Activated naive CD8-positive, alpha-beta T cell treated with anti-CD3 and anti-CD28 coated beads for 36 hours (primary cell): ENCODE measurements around the gene WNK2. TPM values are rescaled to one million over a fixed set of nuclear protein-coding genes. Genes with fewer than 3 reads are reported as not detected.

ENCODE experiments used
- DNase-seq: peaks from one replicate; pipeline ENCODE4 v3.0.0; 2021
- H3K27ac Mint-ChIP-seq: one replicate; pipeline ENCODE4 v1.8.0; 2022; ENCODE audit warnings: mild to moderate bottlenecking, moderate library complexity, mixed read lengths
- H3K27me3 Mint-ChIP-seq: one replicate; pipeline ENCODE4 v1.8.0; 2022; ENCODE audit warnings: mild to moderate bottlenecking, mixed read lengths
- H3K36me3 Mint-ChIP-seq: one replicate; pipeline ENCODE4 v1.8.0; 2021; ENCODE audit warnings: mild to moderate bottlenecking, mixed read lengths
- H3K4me1 Mint-ChIP-seq: one replicate; pipeline ENCODE4 v1.8.0; 2021; ENCODE audit warnings: mixed read lengths
- H3K4me3 Mint-ChIP-seq: one replicate; pipeline ENCODE4 v1.8.0; 2022; ENCODE audit warnings: mild to moderate bottlenecking, moderate library complexity, mixed read lengths
- H3K9me3 Mint-ChIP-seq: one replicate; pipeline ENCODE4 v1.8.0; 2022; ENCODE audit warnings: mixed read lengths
- total RNA-seq, 2 experiments: library from RNA; stranded (reverse); gene quantifications; one replicate each; pipeline ENCODE4 v1.2.3, GENCODE V29; 2021

Gene WNK2
- total RNA-seq, 2 experiments from 2014 or later: 0.88 to 0.89 TPM

DNA sequence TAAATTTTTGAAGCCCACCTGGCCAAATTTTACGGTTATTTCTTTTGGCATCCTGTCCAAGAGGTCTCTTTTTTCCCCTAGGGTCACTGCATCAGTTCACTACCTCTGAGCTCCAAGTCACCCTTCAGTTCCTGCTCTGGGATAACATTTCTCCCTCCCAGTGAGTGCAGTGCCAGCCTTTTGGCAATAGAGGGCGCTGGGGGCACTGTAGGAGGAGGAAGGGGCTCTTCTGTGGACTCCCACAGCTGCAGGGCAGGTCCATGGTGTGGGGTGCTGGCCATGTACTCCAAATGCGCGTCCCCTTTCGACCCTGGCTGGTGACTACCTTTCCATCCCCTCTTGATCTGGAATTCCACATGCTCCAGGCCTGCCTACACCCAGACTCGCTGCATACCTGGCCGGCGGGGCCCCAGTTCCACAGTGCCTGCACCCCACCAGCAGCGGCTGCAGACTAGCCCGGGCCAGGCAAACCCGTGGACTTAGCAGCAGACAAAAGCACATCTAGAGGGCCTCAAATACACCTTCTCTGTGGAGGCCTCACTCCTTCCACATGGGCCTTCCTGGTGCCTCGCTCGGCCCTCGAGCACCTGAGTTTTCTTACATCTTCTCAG, 29.5 kb upstream of the WNK2 start:
- Mint-ChIP-seq H3K36me3 (no peaks in the 10 kb centered on the region), H3K27ac (no peak overlapping the region), H3K9me3 (no peaks in the 10 kb centered on the region), H3K27me3 (no peaks in the 10 kb centered on the region), H3K4me1 (peaks cover 8% of the 10 kb centered on the region), H3K4me3 (no peak overlapping the region)
- peak; percentile 36 for DNase-seq

- no peaks in the 10 kb centered on the region for H3K27me3 Mint-ChIP-seq
- no peaks in the 10 kb centered on the region for H3K36me3 Mint-ChIP-seq
- no peaks in the 10 kb centered on the region for H3K9me3 Mint-ChIP-seq
- H3K4me3 Mint-ChIP-seq: no peak overlapping the region
- DNase-seq: no peak
- peaks cover 11% of the 10 kb centered on the region for H3K4me1 Mint-ChIP-seq
- no peak overlapping the region for H3K27ac Mint-ChIP-seq
Measured at GRCh38 chr9:93155716-93156474, 28.0 kb upstream of the WNK2 start.

DNA sequence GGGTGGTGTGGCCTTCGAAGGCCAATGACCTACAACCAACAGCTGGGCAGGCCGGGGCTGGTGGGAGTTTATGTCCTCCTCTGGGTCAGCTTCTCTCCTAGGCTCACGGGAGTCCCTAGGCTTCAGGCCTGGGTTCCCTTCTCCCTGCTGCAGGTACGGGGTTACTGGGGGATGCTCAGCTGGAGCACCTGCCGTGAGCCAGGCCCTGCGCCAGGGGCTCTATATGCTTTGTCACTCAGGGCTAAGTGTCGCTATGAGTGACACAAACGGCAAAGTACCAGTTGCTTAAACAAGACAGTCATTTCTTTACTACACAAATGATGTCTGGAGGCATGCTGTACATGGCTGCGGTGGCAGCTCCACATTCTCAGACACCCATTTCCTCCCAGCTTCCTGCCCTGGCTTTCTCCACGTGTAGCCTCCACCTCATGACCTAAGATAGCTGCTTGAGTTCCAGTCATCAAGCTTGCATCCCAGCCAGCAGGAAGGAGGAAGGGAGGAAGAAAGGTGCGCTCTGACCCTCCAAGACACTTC, 27.4 kb upstream of the WNK2 start:
- Mint-ChIP-seq H3K27ac (no peak overlapping the region), H3K9me3 (no peaks in the 10 kb centered on the region), H3K27me3 (no peaks in the 10 kb centered on the region), H3K36me3 (no peaks in the 10 kb centered on the region), H3K4me3 (no peak overlapping the region), H3K4me1 (peaks cover 11% of the 10 kb centered on the region)
- DNase-seq: no peak

- Mint-ChIP-seq H3K4me3 (no peak overlapping the region), H3K4me1 (peaks cover 10% of the 10 kb centered on the region), H3K9me3 (no peaks in the 10 kb centered on the region)
Measured at GRCh38 chr9:93159601-93160471, 24.1 kb upstream of the WNK2 start.

GRCh38 chr9:93161786-93162562, 22.0 kb upstream of the WNK2 start:
- Mint-ChIP-seq H3K27ac (no peak overlapping the region), H3K4me1 (peaks cover 8% of the 10 kb centered on the region), H3K36me3 (no peaks in the 10 kb centered on the region), H3K27me3 (no peaks in the 10 kb centered on the region), H3K9me3 (no peaks in the 10 kb centered on the region), H3K4me3 (no peak overlapping the region)
- DNase-seq: no peak

More at GRCh38 chr9:93159601-93160471, 24.1 kb upstream of the WNK2 start:
- Mint-ChIP-seq H3K27ac (no peak overlapping the region), H3K36me3 (no peaks in the 10 kb centered on the region), H3K27me3 (no peaks in the 10 kb centered on the region)
- peak; percentile 75 for DNase-seq

DNA sequence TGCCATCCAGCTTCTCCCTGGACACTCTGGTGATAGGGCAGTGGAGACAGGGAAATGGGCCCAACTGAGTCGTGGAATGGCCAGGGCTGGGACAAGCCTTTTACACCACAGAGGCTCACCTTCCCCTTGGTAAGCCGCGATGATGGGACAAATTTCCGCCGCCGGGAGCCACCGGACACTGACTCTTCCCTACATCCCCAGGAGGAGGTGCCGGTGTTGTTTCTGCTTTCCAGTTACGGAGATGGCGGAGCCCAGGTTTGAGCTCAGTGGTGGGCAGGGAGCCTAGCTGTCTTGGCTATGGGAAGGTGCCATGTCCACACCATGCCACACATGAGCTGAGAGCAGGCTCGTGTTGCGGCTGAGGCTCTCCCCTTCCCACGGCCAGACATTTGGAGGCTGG, 19.9 kb upstream of the WNK2 start:
- Mint-ChIP-seq H3K4me1 (peaks cover 8% of the 10 kb centered on the region), H3K9me3 (no peaks in the 10 kb centered on the region), H3K27me3 (no peaks in the 10 kb centered on the region), H3K27ac (no peak overlapping the region), H3K4me3 (no peak overlapping the region), H3K36me3 (no peaks in the 10 kb centered on the region)
- DNase-seq: no peak

- DNase-seq: no peak
- no peaks in the 10 kb centered on the region for H3K27me3 Mint-ChIP-seq
- H3K4me1 Mint-ChIP-seq: no peaks in the 10 kb centered on the region
- H3K27ac Mint-ChIP-seq: no peak overlapping the region
- H3K9me3 Mint-ChIP-seq: no peaks in the 10 kb centered on the region
- H3K36me3 Mint-ChIP-seq: no peaks in the 10 kb centered on the region
- H3K4me3 Mint-ChIP-seq: no peak overlapping the region
Measured at GRCh38 chr9:93166699-93167098, 17.2 kb upstream of the WNK2 start.

- Mint-ChIP-seq H3K4me1 (no peaks in the 10 kb centered on the region), H3K27ac (no peak overlapping the region), H3K36me3 (no peaks in the 10 kb centered on the region), H3K27me3 (no peaks in the 10 kb centered on the region), H3K4me3 (no peak overlapping the region), H3K9me3 (no peaks in the 10 kb centered on the region)
- no peak for DNase-seq
Measured at GRCh38 chr9:93167185-93167584, 16.8 kb upstream of the WNK2 start.

GRCh38 chr9:93167838-93168237, 16.1 kb upstream of the WNK2 start:
- Mint-ChIP-seq H3K9me3 (no peaks in the 10 kb centered on the region), H3K36me3 (no peaks in the 10 kb centered on the region), H3K4me3 (no peak overlapping the region), H3K27ac (no peak overlapping the region), H3K4me1 (no peaks in the 10 kb centered on the region), H3K27me3 (no peaks in the 10 kb centered on the region)
- DNase-seq: no peak

GRCh38 chr9:93168581-93168980, 15.4 kb upstream of the WNK2 start:
- Mint-ChIP-seq H3K36me3 (no peaks in the 10 kb centered on the region), H3K27ac (no peak overlapping the region)
- DNase-seq: no peak

GRCh38 chr9:93169444-93169843, 14.5 kb upstream of the WNK2 start:
- no peak overlapping the region for H3K4me3 Mint-ChIP-seq
- no peaks in the 10 kb centered on the region for H3K4me1 Mint-ChIP-seq
- H3K36me3 Mint-ChIP-seq: no peaks in the 10 kb centered on the region
- no peak overlapping the region for H3K27ac Mint-ChIP-seq
- no peak for DNase-seq
- H3K9me3 Mint-ChIP-seq: no peaks in the 10 kb centered on the region
- H3K27me3 Mint-ChIP-seq: no peaks in the 10 kb centered on the region

More at GRCh38 chr9:93168581-93168980, 15.4 kb upstream of the WNK2 start:
- no peaks in the 10 kb centered on the region for H3K9me3 Mint-ChIP-seq
- no peaks in the 10 kb centered on the region for H3K4me1 Mint-ChIP-seq
- H3K4me3 Mint-ChIP-seq: no peak overlapping the region
- H3K27me3 Mint-ChIP-seq: no peaks in the 10 kb centered on the region

DNA sequence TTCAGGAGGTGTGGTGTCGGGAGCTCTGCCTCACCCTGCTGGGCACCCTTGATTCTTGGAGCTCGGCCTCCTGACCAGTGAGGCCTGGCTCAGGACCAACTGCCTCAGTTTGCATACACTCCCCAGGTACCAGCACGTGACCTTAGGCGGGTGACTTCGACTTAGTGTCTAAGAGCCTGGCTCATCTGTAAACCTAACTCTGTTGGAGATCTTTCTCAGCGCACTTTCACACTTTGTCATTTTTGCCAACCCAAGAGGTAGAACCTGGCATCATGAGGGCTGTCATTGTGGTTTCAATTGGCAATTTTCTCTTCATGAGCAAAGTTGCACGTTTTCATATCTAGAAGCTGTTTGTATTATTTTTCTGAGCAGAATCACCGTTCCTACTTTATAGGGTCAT, 13.4 kb upstream of the WNK2 start:
- Mint-ChIP-seq H3K27ac (no peak overlapping the region), H3K27me3 (no peaks in the 10 kb centered on the region), H3K4me1 (no peaks in the 10 kb centered on the region), H3K9me3 (no peaks in the 10 kb centered on the region), H3K36me3 (no peaks in the 10 kb centered on the region), H3K4me3 (no peak overlapping the region)
- DNase-seq: no peak

DNA sequence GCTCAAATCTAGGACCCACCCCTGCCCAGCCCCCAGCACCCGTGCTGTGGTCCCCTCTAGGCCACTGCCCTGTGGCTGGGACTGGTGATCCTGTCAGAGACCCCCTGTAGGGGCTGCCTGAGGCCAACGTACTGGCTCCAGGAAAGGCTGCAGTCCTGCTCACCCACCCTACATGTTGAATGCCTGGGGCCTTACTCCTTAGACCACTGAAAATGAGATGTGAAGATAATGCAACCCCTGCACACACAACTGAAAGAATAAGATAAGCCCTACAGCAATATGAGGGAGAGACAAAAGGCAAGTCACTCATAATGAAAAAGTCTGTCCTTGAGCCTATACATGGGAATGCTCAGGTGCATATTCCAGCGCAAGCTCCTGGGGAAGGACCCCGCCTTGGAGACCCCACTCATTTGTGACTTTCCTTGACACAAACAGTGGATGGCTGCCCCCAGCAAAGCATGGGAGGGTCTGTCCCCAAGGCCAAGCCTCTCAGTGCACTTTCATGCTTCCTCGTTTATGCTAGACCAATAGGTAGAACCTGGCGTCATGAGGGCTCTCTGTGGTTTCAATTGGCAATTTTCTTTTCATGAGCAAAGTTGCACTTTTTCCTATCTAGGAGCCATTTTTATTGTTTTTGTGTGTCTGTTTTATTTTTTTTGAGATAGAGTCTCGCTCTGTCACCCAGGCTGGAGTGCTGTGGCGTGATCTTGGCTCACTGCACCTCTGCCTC, 12.5 kb upstream of the WNK2 start:
- Mint-ChIP-seq H3K9me3 (no peaks in the 10 kb centered on the region), H3K4me3 (no peak overlapping the region), H3K27ac (no peak overlapping the region), H3K36me3 (no peaks in the 10 kb centered on the region), H3K4me1 (no peaks in the 10 kb centered on the region), H3K27me3 (no peaks in the 10 kb centered on the region)
- no peak for DNase-seq
